GM23338 (cell line): ENCODE data around the gene BIRC5. TPM values are rescaled to one million over a fixed set of nuclear protein-coding genes. Genes with fewer than 3 reads are reported as not detected.

ENCODE experiments used
- ATAC-seq: fragments of 200-7000 bp; cut with Tn5 transposase; 3 replicates; pipeline ENCODE4 v1.9.1; 2020
- DNase-seq: peaks from one replicate; pipeline ENCODE4 v3.0.0-alpha.2; 2015; ENCODE audit warnings: low spot score
- H2AFZ ChIP-seq: fragments of 200-600 bp; sonication (generic); 2 replicates; pipeline ENCODE4 v1.8.0; 2016; ENCODE audit warnings: antibody characterized with exemption, mild to moderate bottlenecking, moderate library complexity
- H3F3A ChIP-seq: fragments of 200-600 bp; sonication (generic); replicated peaks from 2 replicates; pipeline ENCODE4 v1.8.0; 2017; ENCODE audit warnings: antibody characterized with exemption, mixed run types, low read depth
- H3K27ac ChIP-seq: fragments of 200-600 bp; sonication (generic); 2 replicates; pipeline ENCODE4 v1.6.1; 2016; ENCODE audit warnings: low read depth
- H3K27me3 ChIP-seq: fragments of 200-600 bp; sonication (generic); 2 replicates; pipeline ENCODE4 v1.8.0; 2016; ENCODE audit warnings: mild to moderate bottlenecking, mixed run types, moderate library complexity; ENCODE audit not compliant: insufficient read depth
- H3K36me3 ChIP-seq: fragments of 200-600 bp; sonication (generic); 2 replicates; pipeline ENCODE4 v1.8.0; 2016; ENCODE audit warnings: mild to moderate bottlenecking; ENCODE audit not compliant: insufficient read depth
- H3K4me1 ChIP-seq: fragments of 200-600 bp; sonication (generic); 2 replicates; pipeline ENCODE4 v1.8.0; 2016; ENCODE audit warnings: mild to moderate bottlenecking, moderate library complexity; ENCODE audit not compliant: insufficient read depth
- H3K4me2 ChIP-seq: fragments of 200-600 bp; sonication (generic); 2 replicates; pipeline ENCODE4 v1.7.1; 2017; ENCODE audit warnings: mixed run types
- H3K4me3 ChIP-seq: fragments of 200-600 bp; sonication (generic); 2 replicates; pipeline ENCODE4 v1.6.1; 2016; ENCODE audit warnings: mixed run types
- H3K79me2 ChIP-seq: fragments of 200-600 bp; sonication (generic); replicated peaks from 2 replicates; pipeline ENCODE4 v1.8.0; 2017; ENCODE audit warnings: mild to moderate bottlenecking; ENCODE audit not compliant: insufficient read depth
- H3K9me2 ChIP-seq: fragments of 200-600 bp; sonication (generic); 2 replicates; pipeline ENCODE4 v1.8.0; 2017; ENCODE audit not compliant: insufficient read depth
- H4K20me1 ChIP-seq: fragments of 200-600 bp; sonication (generic); replicated peaks from 2 replicates; pipeline ENCODE4 v1.8.0; 2017; ENCODE audit warnings: mild to moderate bottlenecking; ENCODE audit not compliant: insufficient read depth
- H3K27ac Mint-ChIP-seq: 2 replicates; pipeline ENCODE4 v1.8.0; 2020; ENCODE audit warnings: inconsistent platforms, mild to moderate bottlenecking, moderate library complexity, mixed read lengths
- H3K27me3 Mint-ChIP-seq: 3 replicates; pipeline ENCODE4 v1.8.0; 2022; ENCODE audit warnings: low read depth, mild to moderate bottlenecking, moderate library complexity, mixed read lengths, inconsistent platforms; ENCODE audit not compliant: insufficient read depth, poor library complexity
- H3K36me3 Mint-ChIP-seq: 3 replicates; pipeline ENCODE4 v1.8.0; 2021; ENCODE audit warnings: low read depth, mild to moderate bottlenecking, inconsistent platforms, moderate library complexity, mixed read lengths
- H3K4me1 Mint-ChIP-seq: 3 replicates; pipeline ENCODE4 v1.8.0; 2020; ENCODE audit warnings: mild to moderate bottlenecking, inconsistent platforms, mixed read lengths
- H3K4me3 Mint-ChIP-seq: 3 replicates; pipeline ENCODE4 v1.8.0; 2021; ENCODE audit warnings: moderate library complexity, mild to moderate bottlenecking, inconsistent platforms, mixed read lengths
- H3K9me3 Mint-ChIP-seq: 3 replicates; pipeline ENCODE4 v1.8.0; 2020; ENCODE audit warnings: moderate library complexity, mild to moderate bottlenecking, inconsistent platforms, mixed read lengths
- CREB1 ChIP-seq: fragments of 250-450 bp; sonication (Bioruptor Pico); IDR thresholded peaks from 2 replicates; pipeline ENCODE4 v1.5.0; 2020; ENCODE audit warnings: low read depth, mild to moderate bottlenecking, moderate library complexity
- EZH2 ChIP-seq: fragments of 200-600 bp; sonication (generic); IDR thresholded peaks from one replicate; pipeline ENCODE4 v1.8.0; 2017; ENCODE audit warnings: antibody characterized with exemption, mild to moderate bottlenecking, low read depth; ENCODE audit not compliant: unreplicated experiment
- EZH2phosphoT487 ChIP-seq: fragments of 200-600 bp; sonication (generic); IDR thresholded peaks from one replicate; pipeline ENCODE4 v1.8.1; 2018; ENCODE audit warnings: antibody characterized with exemption; ENCODE audit not compliant: unreplicated experiment
- JUNB ChIP-seq: IDR thresholded peaks from one replicate; pipeline ENCODE4 v1.6.1; 2016; ENCODE audit warnings: antibody characterized with exemption; ENCODE audit not compliant: unreplicated experiment
- NANOG ChIP-seq: IDR thresholded peaks from 2 replicates; pipeline ENCODE4 v1.6.1; 2016; ENCODE audit warnings: antibody characterized with exemption, borderline replicate concordance
- POLR2AphosphoS5 ChIP-seq: IDR thresholded peaks from 2 replicates; pipeline ENCODE4 v1.6.1; 2016; ENCODE audit warnings: antibody characterized with exemption, low read depth
- STAT1 ChIP-seq: IDR thresholded peaks from one replicate; pipeline ENCODE4 v1.6.1; 2016; ENCODE audit warnings: antibody characterized with exemption; ENCODE audit not compliant: unreplicated experiment
- ZNF114 ChIP-seq: fragments of 250-450 bp; sonication (Bioruptor Pico); IDR thresholded peaks from 2 replicates; pipeline ENCODE4 v1.5.0; 2020; ENCODE audit warnings: mild to moderate bottlenecking, moderate library complexity
- ZNF331 ChIP-seq: fragments of 250-450 bp; sonication (Bioruptor Pico); IDR thresholded peaks from 2 replicates; pipeline ENCODE4 v1.5.0; 2020; ENCODE audit warnings: low read depth, mild to moderate bottlenecking, moderate library complexity
- polyA plus RNA-seq: library from polyadenylated mRNA; unstranded; fragments of >200 nt; fragmentation: Nextera tagmentation; extraction: Ambion mirVana; gene quantifications from 2 replicates; pipeline ENCODE4 v1.2.1, GENCODE V29; 2016
- total RNA-seq: library from RNA; depleted of rRNA; stranded (reverse); fragments of >200 nt; shearing (Covaris generic); gene quantifications from 2 replicates; pipeline ENCODE4 v1.2.3, GENCODE V29; 2014
- TF ChIP-seq, protein P1 (sequence below), 2 experiments: fragments of 200-600 bp in 1 of 2; sonication (generic) in 1 of 2; conservative IDR thresholded peaks; 2 replicates each; pipeline versions ENCODE4 v1.5.1 to v1.6.1; 2016 to 2017; ENCODE audit warnings: antibody characterized with exemption in 2 of 2, low read depth in 2 of 2, mild to moderate bottlenecking in 2 of 2, moderate library complexity in 1 of 2
- TF ChIP-seq, protein P2 (sequence below): fragments of 250-450 bp; sonication (Bioruptor Pico); IDR thresholded peaks from 2 replicates; pipeline ENCODE4 v1.5.0; 2020; ENCODE audit warnings: mild to moderate bottlenecking, moderate library complexity
- TF ChIP-seq, protein P3 (sequence below): IDR thresholded peaks from one replicate; pipeline ENCODE4 v1.6.1; 2018; ENCODE audit warnings: antibody characterized with exemption; ENCODE audit not compliant: unreplicated experiment
- TF ChIP-seq, protein P4 (sequence below): IDR thresholded peaks from 2 replicates; pipeline ENCODE4 v1.6.1; 2016; ENCODE audit warnings: antibody characterized with exemption

The BIRC5 gene
- total and polyA plus RNA-seq, 2 experiments from 2014 or later = 89.7 to 111 TPM

DNA sequence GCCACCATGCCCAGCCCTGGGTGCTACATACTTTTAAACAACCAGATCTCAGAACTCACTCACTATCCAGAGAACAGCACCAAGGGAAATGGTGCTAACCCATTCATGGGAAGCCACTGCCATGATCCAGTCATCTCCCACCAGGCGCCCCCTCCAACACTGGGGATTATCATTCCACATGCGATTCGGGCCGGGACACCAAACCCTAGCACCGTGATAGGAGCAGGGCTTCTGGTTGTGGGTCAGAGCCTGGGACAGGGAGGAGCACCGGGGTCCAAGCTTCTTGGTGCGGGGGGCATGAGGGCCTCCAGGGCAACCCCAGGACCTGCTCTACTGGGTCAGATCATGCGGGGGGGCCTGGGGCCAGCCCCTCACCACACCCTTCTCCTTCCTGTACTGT is 21.8 kb downstream of the BIRC5 start:
- peaks cover 17% of the 10 kb centered on the region for H3K27me3 ChIP-seq
- H4K20me1 ChIP-seq = no peaks in the 10 kb centered on the region
- H3K9me2 ChIP-seq = no peaks in the 10 kb centered on the region
- H3F3A ChIP-seq = no peaks in the 10 kb centered on the region
- Mint-ChIP-seq H3K36me3 (no peaks in the 10 kb centered on the region), H3K27ac (no peak overlapping the region), H3K9me3 (no peaks in the 10 kb centered on the region), H3K4me1 (no peaks in the 10 kb centered on the region; the same call in 1 of the 3 replicates), H3K27me3 (peaks cover 24% of the 10 kb centered on the region), H3K4me3 (no peak overlapping the region)
- H2AFZ ChIP-seq = no peak overlapping the region
- H3K27ac ChIP-seq = no peak overlapping the region
- H3K4me1 ChIP-seq = no peaks in the 10 kb centered on the region
- ATAC-seq = no peak
- no peak overlapping the region for H3K4me3 ChIP-seq
- H3K36me3 ChIP-seq = no peaks in the 10 kb centered on the region
- H3K4me2 ChIP-seq = no peak overlapping the region
- H3K79me2 ChIP-seq = no peaks in the 10 kb centered on the region
- DNase-seq = no peak
- TF ChIP-seq CREB1 (no peak), EZH2phosphoT487 (no peak), ZNF331 (CRISPR knock-in tag) (no peak), ZNF114 (CRISPR knock-in tag) (no peak), JUNB (no peak), NANOG (no peak), STAT1 (no peak), EZH2 (no peak), POLR2AphosphoS5 (no peak)
- TF ChIP-seq, protein P1, sequence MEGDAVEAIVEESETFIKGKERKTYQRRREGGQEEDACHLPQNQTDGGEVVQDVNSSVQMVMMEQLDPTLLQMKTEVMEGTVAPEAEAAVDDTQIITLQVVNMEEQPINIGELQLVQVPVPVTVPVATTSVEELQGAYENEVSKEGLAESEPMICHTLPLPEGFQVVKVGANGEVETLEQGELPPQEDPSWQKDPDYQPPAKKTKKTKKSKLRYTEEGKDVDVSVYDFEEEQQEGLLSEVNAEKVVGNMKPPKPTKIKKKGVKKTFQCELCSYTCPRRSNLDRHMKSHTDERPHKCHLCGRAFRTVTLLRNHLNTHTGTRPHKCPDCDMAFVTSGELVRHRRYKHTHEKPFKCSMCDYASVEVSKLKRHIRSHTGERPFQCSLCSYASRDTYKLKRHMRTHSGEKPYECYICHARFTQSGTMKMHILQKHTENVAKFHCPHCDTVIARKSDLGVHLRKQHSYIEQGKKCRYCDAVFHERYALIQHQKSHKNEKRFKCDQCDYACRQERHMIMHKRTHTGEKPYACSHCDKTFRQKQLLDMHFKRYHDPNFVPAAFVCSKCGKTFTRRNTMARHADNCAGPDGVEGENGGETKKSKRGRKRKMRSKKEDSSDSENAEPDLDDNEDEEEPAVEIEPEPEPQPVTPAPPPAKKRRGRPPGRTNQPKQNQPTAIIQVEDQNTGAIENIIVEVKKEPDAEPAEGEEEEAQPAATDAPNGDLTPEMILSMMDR (conservative IDR thresholded peaks at IDR 0.05; ENCODE audit: low read depth in 2 of 2) = no peak
- TF ChIP-seq, protein P2, sequence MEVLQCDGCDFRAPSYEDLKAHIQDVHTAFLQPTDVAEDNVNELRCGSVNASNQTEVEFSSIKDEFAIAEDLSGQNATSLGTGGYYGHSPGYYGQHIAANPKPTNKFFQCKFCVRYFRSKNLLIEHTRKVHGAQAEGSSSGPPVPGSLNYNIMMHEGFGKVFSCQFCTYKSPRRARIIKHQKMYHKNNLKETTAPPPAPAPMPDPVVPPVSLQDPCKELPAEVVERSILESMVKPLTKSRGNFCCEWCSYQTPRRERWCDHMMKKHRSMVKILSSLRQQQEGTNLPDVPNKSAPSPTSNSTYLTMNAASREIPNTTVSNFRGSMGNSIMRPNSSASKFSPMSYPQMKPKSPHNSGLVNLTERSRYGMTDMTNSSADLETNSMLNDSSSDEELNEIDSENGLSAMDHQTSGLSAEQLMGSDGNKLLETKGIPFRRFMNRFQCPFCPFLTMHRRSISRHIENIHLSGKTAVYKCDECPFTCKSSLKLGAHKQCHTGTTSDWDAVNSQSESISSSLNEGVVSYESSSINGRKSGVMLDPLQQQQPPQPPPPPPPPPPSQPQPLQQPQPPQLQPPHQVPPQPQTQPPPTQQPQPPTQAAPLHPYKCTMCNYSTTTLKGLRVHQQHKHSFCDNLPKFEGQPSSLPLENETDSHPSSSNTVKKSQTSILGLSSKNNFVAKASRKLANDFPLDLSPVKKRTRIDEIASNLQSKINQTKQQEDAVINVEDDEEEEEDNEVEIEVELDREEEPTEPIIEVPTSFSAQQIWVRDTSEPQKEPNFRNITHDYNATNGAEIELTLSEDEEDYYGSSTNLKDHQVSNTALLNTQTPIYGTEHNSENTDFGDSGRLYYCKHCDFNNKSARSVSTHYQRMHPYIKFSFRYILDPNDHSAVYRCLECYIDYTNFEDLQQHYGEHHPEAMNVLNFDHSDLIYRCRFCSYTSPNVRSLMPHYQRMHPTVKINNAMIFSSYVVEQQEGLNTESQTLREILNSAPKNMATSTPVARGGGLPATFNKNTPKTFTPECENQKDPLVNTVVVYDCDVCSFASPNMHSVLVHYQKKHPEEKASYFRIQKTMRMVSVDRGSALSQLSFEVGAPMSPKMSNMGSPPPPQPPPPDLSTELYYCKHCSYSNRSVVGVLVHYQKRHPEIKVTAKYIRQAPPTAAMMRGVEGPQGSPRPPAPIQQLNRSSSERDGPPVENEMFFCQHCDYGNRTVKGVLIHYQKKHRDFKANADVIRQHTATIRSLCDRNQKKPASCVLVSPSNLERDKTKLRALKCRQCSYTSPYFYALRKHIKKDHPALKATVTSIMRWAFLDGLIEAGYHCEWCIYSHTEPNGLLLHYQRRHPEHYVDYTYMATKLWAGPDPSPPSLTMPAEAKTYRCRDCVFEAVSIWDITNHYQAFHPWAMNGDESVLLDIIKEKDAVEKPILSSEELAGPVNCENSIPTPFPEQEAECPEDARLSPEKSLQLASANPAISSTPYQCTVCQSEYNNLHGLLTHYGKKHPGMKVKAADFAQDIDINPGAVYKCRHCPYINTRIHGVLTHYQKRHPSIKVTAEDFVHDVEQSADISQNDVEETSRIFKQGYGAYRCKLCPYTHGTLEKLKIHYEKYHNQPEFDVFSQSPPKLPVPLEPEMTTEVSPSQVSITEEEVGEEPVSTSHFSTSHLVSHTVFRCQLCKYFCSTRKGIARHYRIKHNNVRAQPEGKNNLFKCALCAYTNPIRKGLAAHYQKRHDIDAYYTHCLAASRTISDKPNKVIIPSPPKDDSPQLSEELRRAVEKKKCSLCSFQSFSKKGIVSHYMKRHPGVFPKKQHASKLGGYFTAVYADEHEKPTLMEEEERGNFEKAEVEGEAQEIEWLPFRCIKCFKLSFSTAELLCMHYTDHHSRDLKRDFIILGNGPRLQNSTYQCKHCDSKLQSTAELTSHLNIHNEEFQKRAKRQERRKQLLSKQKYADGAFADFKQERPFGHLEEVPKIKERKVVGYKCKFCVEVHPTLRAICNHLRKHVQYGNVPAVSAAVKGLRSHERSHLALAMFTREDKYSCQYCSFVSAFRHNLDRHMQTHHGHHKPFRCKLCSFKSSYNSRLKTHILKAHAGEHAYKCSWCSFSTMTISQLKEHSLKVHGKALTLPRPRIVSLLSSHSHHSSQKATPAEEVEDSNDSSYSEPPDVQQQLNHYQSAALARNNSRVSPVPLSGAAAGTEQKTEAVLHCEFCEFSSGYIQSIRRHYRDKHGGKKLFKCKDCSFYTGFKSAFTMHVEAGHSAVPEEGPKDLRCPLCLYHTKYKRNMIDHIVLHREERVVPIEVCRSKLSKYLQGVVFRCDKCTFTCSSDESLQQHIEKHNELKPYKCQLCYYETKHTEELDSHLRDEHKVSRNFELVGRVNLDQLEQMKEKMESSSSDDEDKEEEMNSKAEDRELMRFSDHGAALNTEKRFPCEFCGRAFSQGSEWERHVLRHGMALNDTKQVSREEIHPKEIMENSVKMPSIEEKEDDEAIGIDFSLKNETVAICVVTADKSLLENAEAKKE (CRISPR knock-in tag) = no peak
- TF ChIP-seq, protein P3, sequence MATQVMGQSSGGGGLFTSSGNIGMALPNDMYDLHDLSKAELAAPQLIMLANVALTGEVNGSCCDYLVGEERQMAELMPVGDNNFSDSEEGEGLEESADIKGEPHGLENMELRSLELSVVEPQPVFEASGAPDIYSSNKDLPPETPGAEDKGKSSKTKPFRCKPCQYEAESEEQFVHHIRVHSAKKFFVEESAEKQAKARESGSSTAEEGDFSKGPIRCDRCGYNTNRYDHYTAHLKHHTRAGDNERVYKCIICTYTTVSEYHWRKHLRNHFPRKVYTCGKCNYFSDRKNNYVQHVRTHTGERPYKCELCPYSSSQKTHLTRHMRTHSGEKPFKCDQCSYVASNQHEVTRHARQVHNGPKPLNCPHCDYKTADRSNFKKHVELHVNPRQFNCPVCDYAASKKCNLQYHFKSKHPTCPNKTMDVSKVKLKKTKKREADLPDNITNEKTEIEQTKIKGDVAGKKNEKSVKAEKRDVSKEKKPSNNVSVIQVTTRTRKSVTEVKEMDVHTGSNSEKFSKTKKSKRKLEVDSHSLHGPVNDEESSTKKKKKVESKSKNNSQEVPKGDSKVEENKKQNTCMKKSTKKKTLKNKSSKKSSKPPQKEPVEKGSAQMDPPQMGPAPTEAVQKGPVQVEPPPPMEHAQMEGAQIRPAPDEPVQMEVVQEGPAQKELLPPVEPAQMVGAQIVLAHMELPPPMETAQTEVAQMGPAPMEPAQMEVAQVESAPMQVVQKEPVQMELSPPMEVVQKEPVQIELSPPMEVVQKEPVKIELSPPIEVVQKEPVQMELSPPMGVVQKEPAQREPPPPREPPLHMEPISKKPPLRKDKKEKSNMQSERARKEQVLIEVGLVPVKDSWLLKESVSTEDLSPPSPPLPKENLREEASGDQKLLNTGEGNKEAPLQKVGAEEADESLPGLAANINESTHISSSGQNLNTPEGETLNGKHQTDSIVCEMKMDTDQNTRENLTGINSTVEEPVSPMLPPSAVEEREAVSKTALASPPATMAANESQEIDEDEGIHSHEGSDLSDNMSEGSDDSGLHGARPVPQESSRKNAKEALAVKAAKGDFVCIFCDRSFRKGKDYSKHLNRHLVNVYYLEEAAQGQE = no peak
- TF ChIP-seq, protein P4, sequence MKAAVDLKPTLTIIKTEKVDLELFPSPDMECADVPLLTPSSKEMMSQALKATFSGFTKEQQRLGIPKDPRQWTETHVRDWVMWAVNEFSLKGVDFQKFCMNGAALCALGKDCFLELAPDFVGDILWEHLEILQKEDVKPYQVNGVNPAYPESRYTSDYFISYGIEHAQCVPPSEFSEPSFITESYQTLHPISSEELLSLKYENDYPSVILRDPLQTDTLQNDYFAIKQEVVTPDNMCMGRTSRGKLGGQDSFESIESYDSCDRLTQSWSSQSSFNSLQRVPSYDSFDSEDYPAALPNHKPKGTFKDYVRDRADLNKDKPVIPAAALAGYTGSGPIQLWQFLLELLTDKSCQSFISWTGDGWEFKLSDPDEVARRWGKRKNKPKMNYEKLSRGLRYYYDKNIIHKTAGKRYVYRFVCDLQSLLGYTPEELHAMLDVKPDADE = no peak
